Stomach (tissue), 9 donors: ENCODE measurements around the gene TMCO4. TPM values are rescaled to one million over a fixed set of nuclear protein-coding genes. Genes with fewer than 3 reads are reported as not detected.
"Not testable (repeated sequence)": the region's sequence is repeated elsewhere in the genome, so short reads cannot be mapped to it uniquely, and the experiment has no call there.

Experiments
- DNase-seq, 2 donors: peaks; one replicate each; pipeline versions ENCODE4 v3.0.0 to v3.0.0-alpha.2; 2013 to 2019
- H3K27ac ChIP-seq, 5 donors: fragments of 200-600 bp in 4 of 5; sonication (generic) in 4 of 5; one replicate each; pipeline ENCODE4 v1.5.1; 2013 to 2019; ENCODE audit warnings: mild to moderate bottlenecking in 1 of 5, moderate library complexity in 1 of 5
- H3K27me3 ChIP-seq, 3 donors: fragments of 200-600 bp; sonication (generic); one replicate each; pipeline ENCODE4 v1.5.1; 2017 to 2019; ENCODE audit warnings: mixed run types in 1 of 3
- H3K36me3 ChIP-seq, 4 donors: fragments of 200-600 bp; sonication (generic); 1 replicate in 3 of 4; 2 replicates in 1 of 4; pipeline ENCODE4 v1.5.1; 2016 to 2019
- H3K4me1 ChIP-seq, 4 donors: fragments of 200-600 bp; sonication (generic); one replicate each; pipeline ENCODE4 v1.5.1; 2016 to 2019
- H3K4me3 ChIP-seq, 4 donors: fragments of 200-600 bp; sonication (generic) in 3 of 4; one replicate each; pipeline ENCODE4 v1.5.1; 2016 to 2019; ENCODE audit warnings: mild to moderate bottlenecking in 1 of 4
- H3K9me3 ChIP-seq, 4 donors: fragments of 200-600 bp; sonication (generic); one replicate each; pipeline ENCODE4 v1.5.1; 2016 to 2019
- CTCF ChIP-seq, 7 experiments: fragments of 450-650 bp in 4 of 7; fragments of 200-600 bp in 3 of 7; sonication (generic) in 3 of 7; IDR thresholded peaks; one replicate each; pipeline ENCODE4 v1.5.1; 2016 to 2019; ENCODE audit warnings: antibody characterized with exemption in 7 of 7, control low read depth in 2 of 7, mild to moderate bottlenecking in 1 of 7
- EP300 ChIP-seq: sonication (generic); formaldehyde crosslinking; IDR thresholded peaks from one replicate; pipeline ENCODE4 v1.6.1; 2017; ENCODE audit warnings: antibody characterized with exemption
- POLR2A ChIP-seq, 4 donors: fragments of 450-650 bp; IDR thresholded peaks; one replicate each; pipeline ENCODE4 v1.6.1; 2016; ENCODE audit warnings: antibody characterized with exemption in 4 of 4, control low read depth in 2 of 4, mild to moderate bottlenecking in 1 of 4, moderate library complexity in 1 of 4
- POLR2AphosphoS5 ChIP-seq, 3 donors: sonication (generic); formaldehyde crosslinking; IDR thresholded peaks; one replicate each; pipeline ENCODE4 v1.6.1; 2016; ENCODE audit warnings: antibody characterized with exemption in 3 of 3
- WGBS, 5 donors: extraction: QIAGEN DNeasy Blood & Tissue Kit in 3 of 5; methylation state at CpG; one replicate each; pipeline versions ENCODE4 v1.1.5 to v1.1.7; 2013 to 2018; 5-methylcytosine and 5-hydroxymethylcytosine counted together
- intact Hi-C: fragments of 100-400 bp; cut with DNase I; formaldehyde crosslinking; loops from one replicate; pipeline ENCODE4 v1.15.1; 2023; ENCODE audit warnings: low total_unique reads
- polyA plus RNA-seq, 3 donors: library from polyadenylated mRNA; stranded (reverse); fragments of 200-250 nt; gene quantifications; one replicate each; pipeline ENCODE4 v1.2.3, GENCODE V29; 2013
- total RNA-seq, 5 donors: library from RNA; depleted of rRNA; stranded (reverse); fragments of >200 nt; gene quantifications; one replicate each; pipeline versions ENCODE4 v1.1.0 to v1.2.3, GENCODE V29; 2014 to 2016
- donor health status: healthy with polysubstance abuse.
- donor health status: Bipolar disorder and iron deficiency.
- donor health status: healthy.

The TMCO4 gene
- total and polyA plus RNA-seq, 8 donors = 5.3 to 326 (median 24.2) TPM

GRCh38 chr1:19637606-19638005 lies 162.1 kb downstream of the TMCO4 start:
- no peak for DNase-seq
- Histone ChIP-seq H3K36me3 (no peaks in the 10 kb centered on the region), H3K9me3 (no peaks in the 10 kb centered on the region), H3K4me3 (no peak overlapping the region), H3K4me1 (peaks cover 6 to 26% (median 11%) of the 10 kb centered on the region in 4 donors), H3K27me3 (no peaks in the 10 kb centered on the region), H3K27ac (no peak overlapping the region)
- intact Hi-C loops = no loop called here
- TF ChIP-seq POLR2A (IDR thresholded peaks at IDR 0.05) (no peak), CTCF (IDR thresholded peaks at IDR 0.05) (no peak), POLR2AphosphoS5 (IDR thresholded peaks at IDR 0.05) (no peak), EP300 (no peak)
- WGBS, 5 donors = 80 to 89% (median 87%) methylated on average over 7 to 10 of the region's 10 CpGs

GRCh38 chr1:19636749-19637148 lies 163.0 kb downstream of the TMCO4 start:
- intact Hi-C loops, H3K4me3 ChIP-seq, DNase-seq, H3K27me3 ChIP-seq, H3K36me3 ChIP-seq, H3K27ac ChIP-seq, H3K9me3 ChIP-seq: not testable (repeated sequence)
- H3K4me1 ChIP-seq = peaks cover 6 to 24% (median 11%) of the 10 kb centered on the region in 4 donors
- 86 to 95% (median 91%) methylated on average over 10 of the region's 10 CpGs for WGBS, 5 donors

- H3K4me3 ChIP-seq = no peak overlapping the region
- H3K4me1 ChIP-seq = peaks cover 6 to 21% (median 11%) of the 10 kb centered on the region in 4 donors
- no peaks in the 10 kb centered on the region for H3K9me3 ChIP-seq
- H3K27me3 ChIP-seq = no peaks in the 10 kb centered on the region
- DNase-seq = no peak
- intact Hi-C loops = no loop called here
- WGBS, 5 donors = 77 to 93% (median 89%) methylated on average over 4 to 5 of the region's 5 CpGs
- H3K27ac ChIP-seq = no peak overlapping the region
- no peaks in the 10 kb centered on the region for H3K36me3 ChIP-seq
- TF ChIP-seq EP300 (no peak), POLR2A (IDR thresholded peaks at IDR 0.05) (no peak), CTCF (IDR thresholded peaks at IDR 0.05) (no peak), POLR2AphosphoS5 (IDR thresholded peaks at IDR 0.05) (no peak)
These were observed 163.7 kb downstream of the TMCO4 start for GRCh38 chr1:19636065-19636464.

- 82 to 96% (median 88%) methylated on average over 4 of the region's 4 CpGs for WGBS, 5 donors
- Histone ChIP-seq H3K4me3 (no peak overlapping the region), H3K36me3 (no peaks in the 10 kb centered on the region), H3K4me1 (peaks cover 4 to 17% (median 8%) of the 10 kb centered on the region in 4 donors), H3K9me3 (no peaks in the 10 kb centered on the region), H3K27ac (no peak overlapping the region), H3K27me3 (no peaks in the 10 kb centered on the region)
- intact Hi-C loops = no loop called here
- TF ChIP-seq CTCF (IDR thresholded peaks at IDR 0.05) (no peak), EP300 (no peak), POLR2A (IDR thresholded peaks at IDR 0.05) (no peak), POLR2AphosphoS5 (IDR thresholded peaks at IDR 0.05) (no peak)
- no peak for DNase-seq
These were observed 164.1 kb downstream of the TMCO4 start for GRCh38 chr1:19635646-19636045.

GRCh38 chr1:19635064-19635463 lies 164.7 kb downstream of the TMCO4 start:
- H3K27me3 ChIP-seq, H3K36me3 ChIP-seq, DNase-seq, intact Hi-C loops, H3K27ac ChIP-seq, H3K4me3 ChIP-seq, H3K9me3 ChIP-seq: not testable (repeated sequence)
- WGBS, 5 donors = 93 to 97% (median 95%) methylated on average over 9 of the region's 9 CpGs
- H3K4me1 ChIP-seq = peaks cover 0 to 11% (median 3%) of the 10 kb centered on the region in 4 donors
